ENCODE data around the gene ANO4.

The ANO4 gene

GRCh38 chr12:100794441-100795173, at the start of gene ANO4:
Gene ANO4, plus strand, starts transcription at chr12:100794776. Its CDS starts 107,010 bp downstream, at chr12:100901786.
- no peak for DNase-seq (ENCODE audit: low read depth)

- no peak for DNase-seq (ENCODE audit: low read depth)
Measured at GRCh38 chr12:100745378-100746071, 49.1 kb upstream of the ANO4 start.

- no peak for DNase-seq (ENCODE audit: low read depth)
Measured at GRCh38 chr12:100752841-100753240, 41.7 kb upstream of the ANO4 start.

GRCh38 chr12:100753837-100754236, 40.7 kb upstream of the ANO4 start:
- no peak for DNase-seq (ENCODE audit: low read depth)

GRCh38 chr12:100755186-100755585, 39.4 kb upstream of the ANO4 start:
- no peak for DNase-seq (ENCODE audit: low read depth)

- DNase-seq (ENCODE audit: low read depth) = no peak
Measured at GRCh38 chr12:100758083-100758482, 36.5 kb upstream of the ANO4 start.

GRCh38 chr12:100767371-100767770, 27.2 kb upstream of the ANO4 start:
- DNase-seq (ENCODE audit: low read depth) = no peak

GRCh38 chr12:100767950-100768349, 26.6 kb upstream of the ANO4 start:
- no peak for DNase-seq (ENCODE audit: low read depth)

GRCh38 chr12:100778967-100779590, 15.5 kb upstream of the ANO4 start:
- no peak for DNase-seq (ENCODE audit: low read depth)

GRCh38 chr12:100789146-100789545, 5.4 kb upstream of the ANO4 start:
- DNase-seq (ENCODE audit: low read depth) = no peak

GRCh38 chr12:100789975-100790374, 4.6 kb upstream of the ANO4 start:
- no peak for DNase-seq (ENCODE audit: low read depth)

- DNase-seq (ENCODE audit: low read depth) = no peak
Measured at GRCh38 chr12:100790552-100790951, 4.0 kb upstream of the ANO4 start.

- no peak for DNase-seq (ENCODE audit: low read depth)
Measured at GRCh38 chr12:100793182-100793581, 1.4 kb upstream of the ANO4 start.

GRCh38 chr12:100795174-100795799, 711 bp downstream of the ANO4 start:
- DNase-seq (ENCODE audit: low read depth) = no peak

GRCh38 chr12:100795800-100796179, 1.2 kb downstream of the ANO4 start:
- no peak for DNase-seq (ENCODE audit: low read depth)

GRCh38 chr12:100796621-100797020, 2.0 kb downstream of the ANO4 start:
- DNase-seq (ENCODE audit: low read depth) = no peak

GRCh38 chr12:100797246-100797645, 2.7 kb downstream of the ANO4 start:
- DNase-seq (ENCODE audit: low read depth) = no peak

GRCh38 chr12:100797786-100798185, 3.2 kb downstream of the ANO4 start:
- no peak for DNase-seq (ENCODE audit: low read depth)

GRCh38 chr12:100798286-100799160, 3.9 kb downstream of the ANO4 start:
- no peak for DNase-seq (ENCODE audit: low read depth)

- DNase-seq (ENCODE audit: low read depth) = no peak
Measured at GRCh38 chr12:100799770-100800169, 5.2 kb downstream of the ANO4 start.

GRCh38 chr12:100800723-100801122, 6.1 kb downstream of the ANO4 start:
- no peak for DNase-seq (ENCODE audit: low read depth)

GRCh38 chr12:100801320-100801719, 6.7 kb downstream of the ANO4 start:
- DNase-seq (ENCODE audit: low read depth) = no peak
